T-helper 2 cell treated with Interferon-gamma antibody and Interleukin-4, amounts not matched to agents 5 μg/mL and 100 μg/mL, for 36 hours (primary cell): ENCODE data around the gene ANKMY2.
"Not testable (repeated sequence)": the region's sequence is repeated elsewhere in the genome, so short reads cannot be mapped to it uniquely, and the experiment has no call there.

Experiments
- DNase-seq: peaks from one replicate; pipeline ENCODE4 v3.0.0; 2021; ENCODE audit warnings: low spot score
- H3K27ac Mint-ChIP-seq: one replicate; pipeline ENCODE4 v1.8.0; 2021; ENCODE audit warnings: mild to moderate bottlenecking, mixed read lengths
- H3K27me3 Mint-ChIP-seq: one replicate; pipeline ENCODE4 v1.8.0; 2021; ENCODE audit warnings: low read depth, mixed read lengths
- H3K36me3 Mint-ChIP-seq: one replicate; pipeline ENCODE4 v1.8.0; 2021; ENCODE audit warnings: low read depth, mixed read lengths
- H3K4me1 Mint-ChIP-seq: one replicate; pipeline ENCODE4 v1.8.0; 2021; ENCODE audit warnings: low read depth, mixed read lengths
- H3K4me3 Mint-ChIP-seq: one replicate; pipeline ENCODE4 v1.8.0; 2022; ENCODE audit warnings: mild to moderate bottlenecking, moderate library complexity, mixed read lengths
- H3K9me3 Mint-ChIP-seq: one replicate; pipeline ENCODE4 v1.8.0; 2021; ENCODE audit warnings: mixed read lengths

ANKMY2 gene

GRCh38 chr7:16626388-16626787 is 19.2 kb downstream of the ANKMY2 start:
- H3K9me3 Mint-ChIP-seq, result no peaks in the 10 kb centered on the region
- peaks cover 22% of the 10 kb centered on the region for H3K36me3 Mint-ChIP-seq
- no peak overlapping the region for H3K27ac Mint-ChIP-seq
- DNase-seq, result no peak
- no peak overlapping the region for H3K4me3 Mint-ChIP-seq
- no peaks in the 10 kb centered on the region for H3K4me1 Mint-ChIP-seq
- H3K27me3 Mint-ChIP-seq, result no peaks in the 10 kb centered on the region

GRCh38 chr7:16619979-16620408 is 25.6 kb downstream of the ANKMY2 start:
- Mint-ChIP-seq H3K4me1 (peaks cover 11% of the 10 kb centered on the region), H3K36me3 (peaks cover 44% of the 10 kb centered on the region), H3K27me3 (no peaks in the 10 kb centered on the region), H3K9me3 (no peaks in the 10 kb centered on the region), H3K27ac (peak overlapping the region; percentile 84), H3K4me3 (no peak overlapping the region)
- DNase-seq, result peak; percentile 30

GRCh38 chr7:16616542-16616941 is 29.0 kb downstream of the ANKMY2 start:
- Mint-ChIP-seq H3K4me3 (no peak overlapping the region), H3K27me3 (no peaks in the 10 kb centered on the region), H3K9me3 (no peaks in the 10 kb centered on the region), H3K27ac (no peak overlapping the region), H3K36me3 (peaks cover 30% of the 10 kb centered on the region), H3K4me1 (peaks cover 14% of the 10 kb centered on the region)
- DNase-seq, result no peak

- peaks cover 27% of the 10 kb centered on the region for H3K36me3 Mint-ChIP-seq
- no peak overlapping the region for H3K4me3 Mint-ChIP-seq
- no peak for DNase-seq
- peaks cover 14% of the 10 kb centered on the region for H3K4me1 Mint-ChIP-seq
- no peaks in the 10 kb centered on the region for H3K27me3 Mint-ChIP-seq
- H3K9me3 Mint-ChIP-seq, result no peaks in the 10 kb centered on the region
- H3K27ac Mint-ChIP-seq, result no peak overlapping the region
Measured at GRCh38 chr7:16616122-16616521, 29.4 kb downstream of the ANKMY2 start.

GRCh38 chr7:16615228-16615627 is 30.3 kb downstream of the ANKMY2 start:
- Mint-ChIP-seq H3K9me3 (no peaks in the 10 kb centered on the region), H3K27ac (no peak overlapping the region), H3K36me3 (peaks cover 29% of the 10 kb centered on the region)

GRCh38 chr7:16611711-16612110 is 33.8 kb downstream of the ANKMY2 start:
- Mint-ChIP-seq H3K27ac (no peak overlapping the region), H3K9me3 (no peaks in the 10 kb centered on the region), H3K4me1 (peaks cover 17% of the 10 kb centered on the region), H3K36me3 (peaks cover 17% of the 10 kb centered on the region), H3K27me3 (no peaks in the 10 kb centered on the region), H3K4me3 (no peak overlapping the region)
- no peak for DNase-seq

More at GRCh38 chr7:16615228-16615627, 30.3 kb downstream of the ANKMY2 start:
- H3K4me1 Mint-ChIP-seq, result peaks cover 17% of the 10 kb centered on the region
- H3K27me3 Mint-ChIP-seq, result no peaks in the 10 kb centered on the region
- no peak for DNase-seq
- no peak overlapping the region for H3K4me3 Mint-ChIP-seq

- no peak for DNase-seq
- Mint-ChIP-seq H3K9me3 (no peaks in the 10 kb centered on the region), H3K36me3 (peaks cover 19% of the 10 kb centered on the region), H3K4me1 (peaks cover 17% of the 10 kb centered on the region), H3K27me3 (no peaks in the 10 kb centered on the region), H3K4me3 (no peak overlapping the region), H3K27ac (no peak overlapping the region)
Measured at GRCh38 chr7:16609842-16610450, 35.6 kb downstream of the ANKMY2 start.

- H3K4me3 Mint-ChIP-seq, result no peak overlapping the region
- peaks cover 15% of the 10 kb centered on the region for H3K4me1 Mint-ChIP-seq
- DNase-seq, result no peak
- no peaks in the 10 kb centered on the region for H3K27me3 Mint-ChIP-seq
- peaks cover 29% of the 10 kb centered on the region for H3K36me3 Mint-ChIP-seq
- no peaks in the 10 kb centered on the region for H3K9me3 Mint-ChIP-seq
- H3K27ac Mint-ChIP-seq, result no peak overlapping the region
Measured at GRCh38 chr7:16606704-16607103, 38.9 kb downstream of the ANKMY2 start.

GRCh38 chr7:16604054-16604453 is 41.5 kb downstream of the ANKMY2 start:
- Mint-ChIP-seq H3K27ac (no peak overlapping the region), H3K27me3 (no peaks in the 10 kb centered on the region), H3K36me3 (peaks cover 21% of the 10 kb centered on the region), H3K4me1 (no peaks in the 10 kb centered on the region), H3K4me3 (no peak overlapping the region), H3K9me3 (no peaks in the 10 kb centered on the region)
- no peak for DNase-seq

GRCh38 chr7:16603633-16604032 is 41.9 kb downstream of the ANKMY2 start:
- Mint-ChIP-seq H3K27me3 (no peaks in the 10 kb centered on the region), H3K4me3 (no peak overlapping the region), H3K4me1 (no peaks in the 10 kb centered on the region)

GRCh38 chr7:16599860-16600259 is 45.7 kb downstream of the ANKMY2 start:
- H3K9me3 Mint-ChIP-seq, result no peaks in the 10 kb centered on the region
- no peaks in the 10 kb centered on the region for H3K27me3 Mint-ChIP-seq
- no peaks in the 10 kb centered on the region for H3K4me1 Mint-ChIP-seq
- DNase-seq, result no peak
- H3K27ac Mint-ChIP-seq, result no peak overlapping the region
- peaks cover 15% of the 10 kb centered on the region for H3K36me3 Mint-ChIP-seq
- H3K4me3 Mint-ChIP-seq, result no peak overlapping the region

More at GRCh38 chr7:16603633-16604032, 41.9 kb downstream of the ANKMY2 start:
- H3K36me3 Mint-ChIP-seq, result peaks cover 20% of the 10 kb centered on the region
- DNase-seq, result no peak
- no peaks in the 10 kb centered on the region for H3K9me3 Mint-ChIP-seq
- no peak overlapping the region for H3K27ac Mint-ChIP-seq

GRCh38 chr7:16598015-16598414 is 47.5 kb downstream of the ANKMY2 start:
- Mint-ChIP-seq H3K4me1 (no peaks in the 10 kb centered on the region), H3K4me3 (no peak overlapping the region), H3K27me3 (no peaks in the 10 kb centered on the region), H3K9me3 (no peaks in the 10 kb centered on the region), H3K27ac (no peak overlapping the region), H3K36me3 (peaks cover 8% of the 10 kb centered on the region)
- DNase-seq, result no peak

- H3K4me3 Mint-ChIP-seq, H3K27me3 Mint-ChIP-seq, H3K36me3 Mint-ChIP-seq, H3K9me3 Mint-ChIP-seq, DNase-seq, H3K4me1 Mint-ChIP-seq, H3K27ac Mint-ChIP-seq: not testable (repeated sequence)
Measured at GRCh38 chr7:16595596-16595995, 50.0 kb downstream of the ANKMY2 start.

- no peaks in the 10 kb centered on the region for H3K9me3 Mint-ChIP-seq
- H3K36me3 Mint-ChIP-seq, result no peaks in the 10 kb centered on the region
- no peak overlapping the region for H3K27ac Mint-ChIP-seq
- H3K27me3 Mint-ChIP-seq, result no peaks in the 10 kb centered on the region
- no peak for DNase-seq
- H3K4me3 Mint-ChIP-seq, result no peak overlapping the region
- H3K4me1 Mint-ChIP-seq, result no peaks in the 10 kb centered on the region
Measured at GRCh38 chr7:16594676-16595075, 50.9 kb downstream of the ANKMY2 start.

GRCh38 chr7:16594061-16594460 is 51.5 kb downstream of the ANKMY2 start:
- H3K4me1 Mint-ChIP-seq, result no peaks in the 10 kb centered on the region
- no peak overlapping the region for H3K27ac Mint-ChIP-seq
- H3K27me3 Mint-ChIP-seq, result no peaks in the 10 kb centered on the region
- no peaks in the 10 kb centered on the region for H3K36me3 Mint-ChIP-seq
- H3K4me3 Mint-ChIP-seq, result no peak overlapping the region
- H3K9me3 Mint-ChIP-seq, result no peaks in the 10 kb centered on the region
- no peak for DNase-seq
